GM23338 (cell line): Measurements from ENCODE around the gene SYT6. TPM values are rescaled to one million over a fixed set of nuclear protein-coding genes. Genes with fewer than 3 reads are reported as not detected.

Experiments
- ATAC-seq: fragments of 200-7000 bp; cut with Tn5 transposase; 3 replicates; pipeline ENCODE4 v1.9.1; 2020
- DNase-seq: peaks from one replicate; pipeline ENCODE4 v3.0.0-alpha.2; 2015; ENCODE audit warnings: low spot score
- H2AFZ ChIP-seq: fragments of 200-600 bp; sonication (generic); 2 replicates; pipeline ENCODE4 v1.8.0; 2016; ENCODE audit warnings: antibody characterized with exemption, mild to moderate bottlenecking, moderate library complexity
- H3F3A ChIP-seq: fragments of 200-600 bp; sonication (generic); replicated peaks from 2 replicates; pipeline ENCODE4 v1.8.0; 2017; ENCODE audit warnings: antibody characterized with exemption, mixed run types, low read depth
- H3K27ac ChIP-seq: fragments of 200-600 bp; sonication (generic); 2 replicates; pipeline ENCODE4 v1.6.1; 2016; ENCODE audit warnings: low read depth
- H3K27me3 ChIP-seq: fragments of 200-600 bp; sonication (generic); 2 replicates; pipeline ENCODE4 v1.8.0; 2016; ENCODE audit warnings: mild to moderate bottlenecking, mixed run types, moderate library complexity; ENCODE audit not compliant: insufficient read depth
- H3K36me3 ChIP-seq: fragments of 200-600 bp; sonication (generic); 2 replicates; pipeline ENCODE4 v1.8.0; 2016; ENCODE audit warnings: mild to moderate bottlenecking; ENCODE audit not compliant: insufficient read depth
- H3K4me1 ChIP-seq: fragments of 200-600 bp; sonication (generic); 2 replicates; pipeline ENCODE4 v1.8.0; 2016; ENCODE audit warnings: mild to moderate bottlenecking, moderate library complexity; ENCODE audit not compliant: insufficient read depth
- H3K4me2 ChIP-seq: fragments of 200-600 bp; sonication (generic); 2 replicates; pipeline ENCODE4 v1.7.1; 2017; ENCODE audit warnings: mixed run types
- H3K4me3 ChIP-seq: fragments of 200-600 bp; sonication (generic); 2 replicates; pipeline ENCODE4 v1.6.1; 2016; ENCODE audit warnings: mixed run types
- H3K79me2 ChIP-seq: fragments of 200-600 bp; sonication (generic); replicated peaks from 2 replicates; pipeline ENCODE4 v1.8.0; 2017; ENCODE audit warnings: mild to moderate bottlenecking; ENCODE audit not compliant: insufficient read depth
- H3K9me2 ChIP-seq: fragments of 200-600 bp; sonication (generic); 2 replicates; pipeline ENCODE4 v1.8.0; 2017; ENCODE audit not compliant: insufficient read depth
- H4K20me1 ChIP-seq: fragments of 200-600 bp; sonication (generic); replicated peaks from 2 replicates; pipeline ENCODE4 v1.8.0; 2017; ENCODE audit warnings: mild to moderate bottlenecking; ENCODE audit not compliant: insufficient read depth
- H3K27ac Mint-ChIP-seq: 2 replicates; pipeline ENCODE4 v1.8.0; 2020; ENCODE audit warnings: inconsistent platforms, mild to moderate bottlenecking, moderate library complexity, mixed read lengths
- H3K27me3 Mint-ChIP-seq: 3 replicates; pipeline ENCODE4 v1.8.0; 2022; ENCODE audit warnings: low read depth, mild to moderate bottlenecking, moderate library complexity, mixed read lengths, inconsistent platforms; ENCODE audit not compliant: insufficient read depth, poor library complexity
- H3K36me3 Mint-ChIP-seq: 3 replicates; pipeline ENCODE4 v1.8.0; 2021; ENCODE audit warnings: low read depth, mild to moderate bottlenecking, inconsistent platforms, moderate library complexity, mixed read lengths
- H3K4me1 Mint-ChIP-seq: 3 replicates; pipeline ENCODE4 v1.8.0; 2020; ENCODE audit warnings: mild to moderate bottlenecking, inconsistent platforms, mixed read lengths
- H3K4me3 Mint-ChIP-seq: 3 replicates; pipeline ENCODE4 v1.8.0; 2021; ENCODE audit warnings: moderate library complexity, mild to moderate bottlenecking, inconsistent platforms, mixed read lengths
- H3K9me3 Mint-ChIP-seq: 3 replicates; pipeline ENCODE4 v1.8.0; 2020; ENCODE audit warnings: moderate library complexity, mild to moderate bottlenecking, inconsistent platforms, mixed read lengths
- CREB1 ChIP-seq: fragments of 250-450 bp; sonication (Bioruptor Pico); IDR thresholded peaks from 2 replicates; pipeline ENCODE4 v1.5.0; 2020; ENCODE audit warnings: low read depth, mild to moderate bottlenecking, moderate library complexity
- EZH2 ChIP-seq: fragments of 200-600 bp; sonication (generic); IDR thresholded peaks from one replicate; pipeline ENCODE4 v1.8.0; 2017; ENCODE audit warnings: antibody characterized with exemption, mild to moderate bottlenecking, low read depth; ENCODE audit not compliant: unreplicated experiment
- NANOG ChIP-seq: IDR thresholded peaks from 2 replicates; pipeline ENCODE4 v1.6.1; 2016; ENCODE audit warnings: antibody characterized with exemption, borderline replicate concordance
- POLR2AphosphoS5 ChIP-seq: IDR thresholded peaks from 2 replicates; pipeline ENCODE4 v1.6.1; 2016; ENCODE audit warnings: antibody characterized with exemption, low read depth
- STAT1 ChIP-seq: IDR thresholded peaks from one replicate; pipeline ENCODE4 v1.6.1; 2016; ENCODE audit warnings: antibody characterized with exemption; ENCODE audit not compliant: unreplicated experiment
- ZNF114 ChIP-seq: fragments of 250-450 bp; sonication (Bioruptor Pico); IDR thresholded peaks from 2 replicates; pipeline ENCODE4 v1.5.0; 2020; ENCODE audit warnings: mild to moderate bottlenecking, moderate library complexity
- ZNF331 ChIP-seq: fragments of 250-450 bp; sonication (Bioruptor Pico); IDR thresholded peaks from 2 replicates; pipeline ENCODE4 v1.5.0; 2020; ENCODE audit warnings: low read depth, mild to moderate bottlenecking, moderate library complexity
- polyA plus RNA-seq: library from polyadenylated mRNA; unstranded; fragments of >200 nt; fragmentation: Nextera tagmentation; extraction: Ambion mirVana; gene quantifications from 2 replicates; pipeline ENCODE4 v1.2.1, GENCODE V29; 2016
- total RNA-seq: library from RNA; depleted of rRNA; stranded (reverse); fragments of >200 nt; shearing (Covaris generic); gene quantifications from 2 replicates; pipeline ENCODE4 v1.2.3, GENCODE V29; 2014
- TF ChIP-seq, protein P1 (sequence below), 2 experiments: fragments of 200-600 bp in 1 of 2; sonication (generic) in 1 of 2; conservative IDR thresholded peaks; 2 replicates each; pipeline versions ENCODE4 v1.5.1 to v1.6.1; 2016 to 2017; ENCODE audit warnings: antibody characterized with exemption in 2 of 2, low read depth in 2 of 2, mild to moderate bottlenecking in 2 of 2, moderate library complexity in 1 of 2
- TF ChIP-seq, protein P2 (sequence below): fragments of 250-450 bp; sonication (Bioruptor Pico); IDR thresholded peaks from 2 replicates; pipeline ENCODE4 v1.5.0; 2020; ENCODE audit warnings: mild to moderate bottlenecking, moderate library complexity

The SYT6 gene
- total and polyA plus RNA-seq, 2 experiments from 2014 or later = 31.2 to 42.6 TPM

DNA sequence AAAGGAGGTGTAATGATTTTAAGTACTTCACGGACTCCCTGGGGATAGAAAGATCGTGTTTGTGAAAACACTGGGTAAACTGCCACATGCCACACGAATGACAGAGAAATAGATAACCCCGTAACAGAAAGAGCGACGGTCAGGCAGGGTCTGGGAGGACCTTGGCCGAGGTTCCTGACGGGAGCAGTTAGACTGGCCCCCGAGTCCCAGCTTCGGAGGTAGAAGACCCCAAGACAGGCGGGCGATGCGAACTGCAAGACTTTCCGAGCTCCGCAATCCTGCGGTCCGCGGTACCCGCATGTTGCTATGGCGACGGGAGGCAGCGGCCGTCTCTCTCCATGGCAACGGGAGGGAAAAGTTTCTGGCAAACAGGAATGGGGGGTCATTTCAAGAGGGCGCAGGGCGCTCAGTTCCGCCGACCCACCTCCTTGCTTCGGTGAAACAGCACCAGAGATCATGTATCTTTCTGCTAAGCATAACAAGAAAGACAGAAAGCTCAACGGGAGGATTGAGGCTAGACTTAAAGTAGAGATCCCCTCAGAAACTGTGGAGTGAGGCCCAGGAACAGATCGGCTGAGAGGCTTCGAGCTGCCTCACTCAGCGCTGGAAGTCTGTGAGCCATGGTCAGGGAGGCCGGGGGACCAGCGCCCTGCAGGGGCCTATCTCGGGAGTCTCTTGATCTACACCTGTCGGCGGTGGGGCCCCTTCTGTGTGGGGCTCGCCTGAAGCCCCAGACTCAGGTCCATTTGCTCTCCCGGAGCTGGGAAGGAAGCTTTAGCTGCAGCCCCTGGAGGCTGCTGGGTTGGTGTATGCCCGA, 685 bp upstream of the SYT6 start:
- Histone ChIP-seq H4K20me1 (peaks cover 36% of the 10 kb centered on the region), H3K27me3 (peaks cover 50% of the 10 kb centered on the region), H3F3A (peaks cover 23% of the 10 kb centered on the region), H3K9me2 (0 out of 2 replicates have a peak, but pooled peaks cover 4% of the 10 kb centered on the region), H2AFZ (no peak overlapping the region; the same call in 1 of the 2 replicates), H3K27ac (no peak overlapping the region), H3K79me2 (peaks cover 38% of the 10 kb centered on the region), H3K4me1 (peaks cover 59% of the 10 kb centered on the region), H3K36me3 (peaks cover 4% of the 10 kb centered on the region; the same call in 1 of the 2 replicates), H3K4me3 (peak overlapping the region; percentile 94), H3K4me2 (peak overlapping the region; percentile 96)
- Mint-ChIP-seq H3K4me3 (peak overlapping the region; percentile 70), H3K36me3 (peaks cover 12% of the 10 kb centered on the region; the same call in 2 of the 3 replicates), H3K27me3 (peaks cover 36% of the 10 kb centered on the region), H3K4me1 (peaks cover 55% of the 10 kb centered on the region), H3K27ac (no peak overlapping the region), H3K9me3 (peaks cover 3% of the 10 kb centered on the region; the same call in 1 of the 3 replicates)
- ATAC-seq (peak; percentile 12), DNase-seq (peak; percentile 87)
- TF ChIP-seq, protein P1, sequence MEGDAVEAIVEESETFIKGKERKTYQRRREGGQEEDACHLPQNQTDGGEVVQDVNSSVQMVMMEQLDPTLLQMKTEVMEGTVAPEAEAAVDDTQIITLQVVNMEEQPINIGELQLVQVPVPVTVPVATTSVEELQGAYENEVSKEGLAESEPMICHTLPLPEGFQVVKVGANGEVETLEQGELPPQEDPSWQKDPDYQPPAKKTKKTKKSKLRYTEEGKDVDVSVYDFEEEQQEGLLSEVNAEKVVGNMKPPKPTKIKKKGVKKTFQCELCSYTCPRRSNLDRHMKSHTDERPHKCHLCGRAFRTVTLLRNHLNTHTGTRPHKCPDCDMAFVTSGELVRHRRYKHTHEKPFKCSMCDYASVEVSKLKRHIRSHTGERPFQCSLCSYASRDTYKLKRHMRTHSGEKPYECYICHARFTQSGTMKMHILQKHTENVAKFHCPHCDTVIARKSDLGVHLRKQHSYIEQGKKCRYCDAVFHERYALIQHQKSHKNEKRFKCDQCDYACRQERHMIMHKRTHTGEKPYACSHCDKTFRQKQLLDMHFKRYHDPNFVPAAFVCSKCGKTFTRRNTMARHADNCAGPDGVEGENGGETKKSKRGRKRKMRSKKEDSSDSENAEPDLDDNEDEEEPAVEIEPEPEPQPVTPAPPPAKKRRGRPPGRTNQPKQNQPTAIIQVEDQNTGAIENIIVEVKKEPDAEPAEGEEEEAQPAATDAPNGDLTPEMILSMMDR (conservative IDR thresholded peaks at IDR 0.05; ENCODE audit: low read depth in 2 of 2) = no peak
- TF ChIP-seq STAT1 (no peak), EZH2 (no peak), POLR2AphosphoS5 (no peak), ZNF114 (CRISPR knock-in tag) (no peak), CREB1 (no peak), NANOG (no peak), ZNF331 (CRISPR knock-in tag) (no peak)
- TF ChIP-seq, protein P2, sequence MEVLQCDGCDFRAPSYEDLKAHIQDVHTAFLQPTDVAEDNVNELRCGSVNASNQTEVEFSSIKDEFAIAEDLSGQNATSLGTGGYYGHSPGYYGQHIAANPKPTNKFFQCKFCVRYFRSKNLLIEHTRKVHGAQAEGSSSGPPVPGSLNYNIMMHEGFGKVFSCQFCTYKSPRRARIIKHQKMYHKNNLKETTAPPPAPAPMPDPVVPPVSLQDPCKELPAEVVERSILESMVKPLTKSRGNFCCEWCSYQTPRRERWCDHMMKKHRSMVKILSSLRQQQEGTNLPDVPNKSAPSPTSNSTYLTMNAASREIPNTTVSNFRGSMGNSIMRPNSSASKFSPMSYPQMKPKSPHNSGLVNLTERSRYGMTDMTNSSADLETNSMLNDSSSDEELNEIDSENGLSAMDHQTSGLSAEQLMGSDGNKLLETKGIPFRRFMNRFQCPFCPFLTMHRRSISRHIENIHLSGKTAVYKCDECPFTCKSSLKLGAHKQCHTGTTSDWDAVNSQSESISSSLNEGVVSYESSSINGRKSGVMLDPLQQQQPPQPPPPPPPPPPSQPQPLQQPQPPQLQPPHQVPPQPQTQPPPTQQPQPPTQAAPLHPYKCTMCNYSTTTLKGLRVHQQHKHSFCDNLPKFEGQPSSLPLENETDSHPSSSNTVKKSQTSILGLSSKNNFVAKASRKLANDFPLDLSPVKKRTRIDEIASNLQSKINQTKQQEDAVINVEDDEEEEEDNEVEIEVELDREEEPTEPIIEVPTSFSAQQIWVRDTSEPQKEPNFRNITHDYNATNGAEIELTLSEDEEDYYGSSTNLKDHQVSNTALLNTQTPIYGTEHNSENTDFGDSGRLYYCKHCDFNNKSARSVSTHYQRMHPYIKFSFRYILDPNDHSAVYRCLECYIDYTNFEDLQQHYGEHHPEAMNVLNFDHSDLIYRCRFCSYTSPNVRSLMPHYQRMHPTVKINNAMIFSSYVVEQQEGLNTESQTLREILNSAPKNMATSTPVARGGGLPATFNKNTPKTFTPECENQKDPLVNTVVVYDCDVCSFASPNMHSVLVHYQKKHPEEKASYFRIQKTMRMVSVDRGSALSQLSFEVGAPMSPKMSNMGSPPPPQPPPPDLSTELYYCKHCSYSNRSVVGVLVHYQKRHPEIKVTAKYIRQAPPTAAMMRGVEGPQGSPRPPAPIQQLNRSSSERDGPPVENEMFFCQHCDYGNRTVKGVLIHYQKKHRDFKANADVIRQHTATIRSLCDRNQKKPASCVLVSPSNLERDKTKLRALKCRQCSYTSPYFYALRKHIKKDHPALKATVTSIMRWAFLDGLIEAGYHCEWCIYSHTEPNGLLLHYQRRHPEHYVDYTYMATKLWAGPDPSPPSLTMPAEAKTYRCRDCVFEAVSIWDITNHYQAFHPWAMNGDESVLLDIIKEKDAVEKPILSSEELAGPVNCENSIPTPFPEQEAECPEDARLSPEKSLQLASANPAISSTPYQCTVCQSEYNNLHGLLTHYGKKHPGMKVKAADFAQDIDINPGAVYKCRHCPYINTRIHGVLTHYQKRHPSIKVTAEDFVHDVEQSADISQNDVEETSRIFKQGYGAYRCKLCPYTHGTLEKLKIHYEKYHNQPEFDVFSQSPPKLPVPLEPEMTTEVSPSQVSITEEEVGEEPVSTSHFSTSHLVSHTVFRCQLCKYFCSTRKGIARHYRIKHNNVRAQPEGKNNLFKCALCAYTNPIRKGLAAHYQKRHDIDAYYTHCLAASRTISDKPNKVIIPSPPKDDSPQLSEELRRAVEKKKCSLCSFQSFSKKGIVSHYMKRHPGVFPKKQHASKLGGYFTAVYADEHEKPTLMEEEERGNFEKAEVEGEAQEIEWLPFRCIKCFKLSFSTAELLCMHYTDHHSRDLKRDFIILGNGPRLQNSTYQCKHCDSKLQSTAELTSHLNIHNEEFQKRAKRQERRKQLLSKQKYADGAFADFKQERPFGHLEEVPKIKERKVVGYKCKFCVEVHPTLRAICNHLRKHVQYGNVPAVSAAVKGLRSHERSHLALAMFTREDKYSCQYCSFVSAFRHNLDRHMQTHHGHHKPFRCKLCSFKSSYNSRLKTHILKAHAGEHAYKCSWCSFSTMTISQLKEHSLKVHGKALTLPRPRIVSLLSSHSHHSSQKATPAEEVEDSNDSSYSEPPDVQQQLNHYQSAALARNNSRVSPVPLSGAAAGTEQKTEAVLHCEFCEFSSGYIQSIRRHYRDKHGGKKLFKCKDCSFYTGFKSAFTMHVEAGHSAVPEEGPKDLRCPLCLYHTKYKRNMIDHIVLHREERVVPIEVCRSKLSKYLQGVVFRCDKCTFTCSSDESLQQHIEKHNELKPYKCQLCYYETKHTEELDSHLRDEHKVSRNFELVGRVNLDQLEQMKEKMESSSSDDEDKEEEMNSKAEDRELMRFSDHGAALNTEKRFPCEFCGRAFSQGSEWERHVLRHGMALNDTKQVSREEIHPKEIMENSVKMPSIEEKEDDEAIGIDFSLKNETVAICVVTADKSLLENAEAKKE (CRISPR knock-in tag) = no peak
